Raji (cell line): ENCODE data around the gene AGPAT1.
A peak's percentile ranks its signal among the peaks of the same experiment; 100 is the strongest.

Source experiments
- POLR2A ChIP-seq: IDR thresholded peaks from 2 replicates; pipeline ENCODE4 v1.6.1; 2011; ENCODE audit warnings: low read depth, low read length, control low read depth; ENCODE audit not compliant: insufficient read depth

The AGPAT1 gene, protein sequence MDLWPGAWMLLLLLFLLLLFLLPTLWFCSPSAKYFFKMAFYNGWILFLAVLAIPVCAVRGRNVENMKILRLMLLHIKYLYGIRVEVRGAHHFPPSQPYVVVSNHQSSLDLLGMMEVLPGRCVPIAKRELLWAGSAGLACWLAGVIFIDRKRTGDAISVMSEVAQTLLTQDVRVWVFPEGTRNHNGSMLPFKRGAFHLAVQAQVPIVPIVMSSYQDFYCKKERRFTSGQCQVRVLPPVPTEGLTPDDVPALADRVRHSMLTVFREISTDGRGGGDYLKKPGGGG

DNA sequence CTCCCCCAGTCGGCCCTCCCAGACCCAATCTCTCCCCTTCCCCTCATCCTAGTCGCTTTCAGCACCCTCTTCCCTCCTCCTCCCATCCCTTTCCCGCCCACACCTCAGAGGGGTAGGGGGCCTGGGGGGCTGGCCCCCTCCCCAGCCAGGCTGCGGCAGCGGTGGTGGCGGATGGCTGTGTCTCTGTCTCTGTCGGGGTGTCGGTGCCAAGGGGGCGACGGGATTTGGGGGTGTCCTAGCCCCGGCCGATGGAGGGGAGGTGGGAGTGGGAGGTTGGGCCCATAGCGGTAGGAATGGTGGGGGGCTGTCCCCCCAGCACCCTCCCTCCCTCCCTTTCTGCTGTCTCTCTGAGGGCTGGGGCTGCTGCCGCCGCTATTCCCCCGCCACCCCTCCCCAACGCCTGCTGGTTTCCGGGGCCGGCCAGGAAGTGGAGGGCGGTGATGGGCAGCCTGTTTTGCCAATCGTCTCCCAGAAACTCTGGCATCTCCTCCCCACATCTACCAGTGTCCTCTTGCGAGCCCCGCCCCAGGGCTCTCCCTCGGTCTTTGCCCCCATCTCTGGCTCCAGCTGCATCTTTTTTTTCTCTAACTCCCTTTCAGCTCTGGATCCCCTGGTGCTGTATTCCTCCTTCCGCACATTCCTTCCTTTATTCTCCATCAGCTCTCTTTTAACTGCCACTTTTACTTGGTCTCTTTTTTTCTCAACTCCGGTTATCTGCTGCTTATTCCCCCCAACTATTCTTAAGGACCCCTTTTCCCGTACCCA, at the start of gene AGPAT1:
TSS of gene AGPAT1 (minus strand) at position 374 of the 765 bp plus-strand sequence. CDS start 4,588 bp downstream, outside the sequence.
- peak; percentile 84 for TF ChIP-seq POLR2A

DNA sequence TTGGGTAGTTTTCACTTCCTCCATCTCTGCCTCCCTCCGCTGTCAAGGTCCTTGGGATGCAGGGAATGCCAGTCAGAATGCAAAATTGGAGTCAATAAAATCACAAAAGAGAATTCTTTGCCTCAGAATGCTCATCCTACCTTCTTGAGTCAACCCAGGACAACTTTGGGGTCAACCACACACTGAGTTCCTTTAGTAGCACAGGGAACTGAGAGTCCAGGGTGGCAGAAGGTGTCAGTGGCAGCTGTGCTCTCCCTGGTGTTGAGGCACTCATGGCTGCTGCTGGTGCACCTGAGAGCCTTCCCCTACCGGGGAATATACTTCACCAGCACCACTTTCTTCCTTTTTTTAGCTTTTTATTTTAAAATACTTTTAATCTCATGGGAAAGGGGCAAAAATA, 48.8 kb upstream of the AGPAT1 start:
- TF ChIP-seq POLR2A, result no peak

DNA sequence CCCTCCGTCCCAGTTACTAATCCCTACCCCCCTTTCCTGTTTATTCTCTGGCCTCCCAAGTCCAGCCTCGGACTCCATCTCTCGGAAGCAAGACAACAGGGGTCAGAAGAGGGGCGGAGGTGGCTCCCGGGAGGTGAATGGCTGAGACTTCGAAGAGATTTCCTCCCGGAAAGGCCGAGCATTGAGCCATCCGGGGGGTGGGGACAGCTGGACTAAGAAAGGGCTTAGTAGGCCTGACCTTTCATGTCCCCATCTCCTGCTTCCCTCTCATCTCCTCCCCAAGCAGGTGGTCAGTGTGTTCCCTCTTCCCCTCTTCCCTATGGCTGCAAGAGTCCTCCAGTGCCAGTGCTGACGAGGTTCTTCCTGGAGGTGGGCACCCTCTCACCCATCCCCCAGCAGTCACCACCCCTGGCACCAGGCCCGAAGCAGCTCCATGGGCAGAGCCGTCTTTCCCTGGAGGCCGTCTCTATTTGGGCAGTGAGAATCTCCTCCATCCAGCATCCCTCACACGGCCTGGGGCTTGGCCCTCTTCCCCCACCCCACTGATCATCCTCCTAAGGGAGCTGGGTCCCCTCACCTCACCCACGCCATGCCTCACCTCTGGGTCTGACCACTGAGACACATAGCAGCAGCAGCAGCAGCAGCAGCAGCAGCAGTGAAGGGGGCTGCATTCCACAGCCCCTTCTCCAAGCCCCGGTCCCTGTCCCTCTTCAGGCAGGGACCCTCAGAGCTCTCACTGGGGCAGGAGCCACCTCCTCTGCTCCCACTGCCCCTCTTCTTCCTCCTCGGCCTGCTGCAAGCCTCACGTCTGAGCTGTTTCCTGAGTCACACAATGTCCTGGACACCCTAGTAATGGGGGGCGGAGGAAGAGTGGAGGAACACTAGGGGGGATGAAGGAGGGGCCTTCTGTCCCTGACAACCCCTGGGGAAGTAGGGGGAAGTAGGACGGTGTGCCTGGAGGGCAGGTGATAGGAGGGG, 47.7 kb upstream of the AGPAT1 start, which contains the start of gene NOTCH4:
TSS of gene NOTCH4 (minus strand) at position 810 of the 978 bp plus-strand sequence. CDS start at position 671, 139 bp downstream.
- no peak for TF ChIP-seq POLR2A

DNA sequence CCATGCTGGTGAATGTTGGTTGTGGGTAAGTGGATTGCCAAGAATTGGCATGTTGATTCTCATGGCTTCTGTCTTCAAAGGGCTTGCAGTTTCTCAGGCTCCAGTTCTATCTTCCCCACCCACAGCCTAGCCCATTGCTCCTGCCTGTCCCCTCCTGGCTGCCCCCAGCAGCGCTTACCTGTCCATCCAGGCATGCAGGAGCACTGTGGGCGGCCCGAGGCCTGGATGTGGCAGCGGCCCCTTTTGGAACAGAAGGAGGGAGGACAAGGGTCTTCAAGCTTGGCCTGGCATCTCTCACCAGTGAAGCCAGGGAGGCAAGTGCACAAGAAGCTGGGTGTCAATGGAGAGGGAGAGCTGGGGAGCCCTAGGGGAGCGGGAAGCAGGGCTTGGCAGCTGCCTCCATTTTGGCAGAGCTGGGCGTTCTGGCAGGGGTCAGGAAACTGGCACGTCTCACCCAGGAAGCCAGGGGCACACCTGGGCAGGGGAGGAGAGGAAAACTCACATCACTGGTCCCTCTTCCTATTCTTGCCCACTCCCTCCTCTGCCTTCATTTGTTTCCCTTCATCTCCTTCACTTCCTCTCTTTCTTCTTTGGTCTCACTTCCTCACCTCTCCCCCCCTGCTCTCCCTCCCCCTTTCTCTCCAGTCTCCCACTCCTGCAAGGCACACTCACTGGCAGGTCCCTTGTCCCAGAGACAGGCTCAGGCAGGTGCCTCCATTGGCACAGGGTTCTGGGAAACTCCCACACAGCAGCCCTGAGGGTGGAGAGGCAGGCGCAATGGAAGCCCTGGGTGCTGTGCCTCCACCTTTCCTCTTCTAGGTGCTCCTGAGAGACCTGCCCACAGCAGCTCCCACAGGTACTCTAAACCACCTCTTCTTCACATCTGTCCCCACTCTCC, 46.7 kb upstream of the AGPAT1 start:
- no peak for TF ChIP-seq POLR2A

DNA sequence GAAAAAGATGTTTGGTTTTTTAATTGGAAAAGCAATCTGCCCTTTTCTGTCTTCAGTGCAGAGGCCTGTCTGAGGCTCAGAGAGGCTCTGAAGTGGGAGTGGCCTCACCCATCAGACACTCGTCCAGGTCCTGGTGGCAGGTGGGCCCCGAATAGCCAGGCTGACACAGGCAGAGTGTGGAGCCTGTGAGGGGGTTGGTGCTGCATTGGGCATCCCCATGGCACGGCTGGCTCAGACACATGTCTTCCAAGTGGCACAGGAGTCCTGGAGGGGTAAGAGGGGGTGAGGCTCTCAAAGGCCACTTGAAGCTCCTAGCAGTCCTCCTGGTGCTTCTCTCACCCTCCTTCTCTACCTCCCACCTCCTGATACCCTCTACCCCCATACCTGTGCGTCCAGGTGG, 44.1 kb upstream of the AGPAT1 start:
- TF ChIP-seq POLR2A, result no peak

DNA sequence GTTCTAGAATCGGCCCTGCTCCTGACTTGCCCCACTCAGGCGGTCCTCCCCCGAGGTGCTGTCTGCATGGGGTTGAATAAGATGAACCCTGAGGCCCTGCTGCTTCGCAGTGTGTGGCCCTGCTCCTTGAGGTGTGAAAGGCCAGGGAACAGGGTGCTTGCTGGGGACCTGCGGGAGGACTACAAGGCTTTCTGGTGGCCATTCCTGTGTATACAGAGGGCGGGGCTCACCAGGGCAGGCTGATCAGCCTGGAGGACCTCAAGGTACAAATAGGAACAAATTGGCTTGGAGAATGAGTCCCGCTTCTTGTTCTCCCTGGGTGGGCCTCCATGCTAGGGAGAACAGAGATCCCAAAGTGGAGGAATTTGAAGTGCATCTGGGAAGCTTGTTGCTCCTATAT, 42.3 kb upstream of the AGPAT1 start:
- TF ChIP-seq POLR2A, result no peak

DNA sequence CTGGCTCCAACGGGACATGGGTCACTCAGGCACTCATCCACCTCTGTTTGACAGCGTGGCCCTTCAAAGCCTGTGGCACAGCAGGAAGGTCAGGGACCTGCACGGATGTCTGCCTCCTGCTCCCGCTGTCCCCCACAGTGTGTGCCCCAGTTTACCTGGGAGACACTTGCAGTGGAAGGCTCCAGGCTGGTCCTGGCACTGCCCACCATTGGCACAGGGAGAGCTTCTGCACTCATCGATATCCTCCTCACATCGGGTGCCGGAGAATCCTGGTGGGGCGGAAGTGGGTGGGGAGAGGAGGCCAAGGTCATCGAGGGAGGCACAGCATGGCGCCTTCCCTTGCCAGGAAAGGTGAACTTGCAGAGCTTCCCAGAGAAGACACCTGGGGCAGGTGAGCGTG, 41.1 kb upstream of the AGPAT1 start:
- TF ChIP-seq POLR2A, result no peak

DNA sequence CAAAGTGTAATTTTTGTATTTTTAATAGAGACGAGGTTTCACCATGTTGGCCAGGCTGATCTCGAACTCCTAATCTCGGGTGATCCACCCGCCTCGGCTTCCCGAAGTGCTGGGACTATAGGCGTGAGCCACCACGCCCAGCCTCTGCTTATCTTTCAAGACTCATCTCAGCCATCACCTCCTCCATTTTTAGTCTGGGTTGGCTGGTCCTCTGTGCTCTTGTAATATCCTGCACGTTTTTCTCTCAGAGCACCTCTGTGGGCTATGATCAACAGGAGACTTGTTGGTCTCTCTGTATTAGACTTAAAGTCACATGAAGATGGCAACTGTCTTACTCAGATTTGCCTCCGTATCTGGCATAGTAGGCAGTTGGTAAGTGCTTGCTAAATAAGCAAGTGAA, 40.4 kb upstream of the AGPAT1 start:
- no peak for TF ChIP-seq POLR2A

DNA sequence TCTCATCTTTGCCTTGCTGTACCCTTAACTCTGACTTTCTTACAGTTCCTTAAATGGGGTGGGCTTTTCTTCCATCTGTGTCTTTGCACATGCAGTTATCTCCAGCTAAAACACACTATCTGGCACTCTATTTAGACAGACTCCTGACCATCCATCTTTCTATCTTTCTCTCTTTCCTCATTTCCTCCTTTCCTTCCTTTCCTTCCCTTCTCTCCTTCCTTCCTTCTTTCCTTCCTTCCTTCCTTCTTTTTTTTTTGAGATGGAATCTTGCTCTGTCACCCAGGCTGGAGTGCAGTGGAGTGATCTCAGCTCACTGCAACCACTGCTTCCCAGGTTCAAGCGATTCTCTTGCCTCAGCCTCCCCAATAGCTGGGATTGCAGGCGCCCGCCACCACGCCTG, 39.7 kb upstream of the AGPAT1 start:
- no peak for TF ChIP-seq POLR2A

DNA sequence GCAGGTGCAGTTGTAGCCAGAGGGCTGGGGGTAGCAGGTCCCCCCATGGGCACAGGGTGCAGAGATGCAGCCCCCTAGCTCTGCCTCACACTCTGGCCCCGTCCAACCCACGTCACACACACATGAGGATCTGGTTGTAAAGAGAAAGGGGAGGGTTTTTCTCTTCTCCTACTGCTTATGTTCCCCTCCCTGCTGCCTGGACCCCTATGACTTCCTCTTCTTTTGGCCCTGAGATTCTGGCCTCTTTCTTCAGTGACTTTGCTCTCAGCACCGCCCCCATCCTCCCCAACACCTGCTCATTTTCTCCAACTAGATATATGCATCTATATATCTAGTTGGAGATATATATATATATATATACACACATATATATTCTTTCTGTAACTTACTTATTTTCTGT, 38.2 kb upstream of the AGPAT1 start:
- no peak for TF ChIP-seq POLR2A

DNA sequence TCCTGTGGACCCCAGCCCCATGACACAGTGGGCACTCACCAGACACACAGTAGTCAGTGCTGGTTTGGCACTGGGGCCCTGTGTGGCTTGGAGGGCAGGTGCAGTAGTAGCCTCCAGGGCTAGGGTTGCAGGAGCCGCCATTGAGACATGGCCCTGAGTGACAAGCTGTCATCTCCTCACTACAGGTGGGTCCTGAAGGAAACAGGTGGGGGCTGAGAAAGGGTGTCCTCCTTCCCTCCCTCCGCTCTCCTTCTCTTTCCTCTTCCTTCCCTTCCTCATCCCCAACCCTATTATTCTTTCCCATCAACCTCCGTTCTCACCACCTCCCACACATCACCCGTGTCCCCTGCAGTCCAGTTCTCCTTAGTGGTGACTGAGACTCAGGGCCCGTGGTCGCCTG, 37.8 kb upstream of the AGPAT1 start:
- TF ChIP-seq POLR2A, result no peak

DNA sequence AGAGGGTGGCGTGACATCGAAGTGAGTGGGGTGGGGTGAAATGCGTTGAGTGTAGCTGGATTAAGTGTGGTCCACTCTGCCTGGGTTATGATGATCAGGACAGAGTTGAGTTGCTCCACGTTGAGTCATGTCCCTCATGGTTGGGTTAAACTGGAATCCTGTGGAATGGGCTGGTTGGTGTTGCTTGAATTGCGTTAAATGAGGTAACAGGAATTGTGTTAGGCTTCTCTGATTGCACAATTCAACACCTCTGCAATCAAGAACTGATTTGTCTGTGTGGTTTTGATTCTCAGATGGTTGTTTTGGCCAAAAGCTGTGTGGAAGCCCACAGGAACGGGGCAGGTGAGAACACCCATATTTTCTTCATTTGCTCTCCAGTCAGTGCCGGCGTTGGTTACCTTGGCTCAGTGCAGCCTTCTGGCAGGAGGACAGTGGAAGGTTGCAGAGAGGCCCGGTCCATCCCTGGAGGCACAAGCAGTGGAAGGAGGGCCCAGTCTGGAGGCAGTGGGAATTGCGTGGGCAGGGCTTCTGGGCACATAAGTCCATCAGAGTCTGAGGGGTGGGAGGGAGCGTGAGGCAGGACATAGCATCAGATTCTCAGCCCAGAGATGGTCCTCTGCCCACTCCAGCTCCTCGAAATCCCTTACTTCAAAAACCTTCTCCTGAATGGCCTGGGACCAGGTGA, 36.3 kb upstream of the AGPAT1 start:
- TF ChIP-seq POLR2A, result no peak

DNA sequence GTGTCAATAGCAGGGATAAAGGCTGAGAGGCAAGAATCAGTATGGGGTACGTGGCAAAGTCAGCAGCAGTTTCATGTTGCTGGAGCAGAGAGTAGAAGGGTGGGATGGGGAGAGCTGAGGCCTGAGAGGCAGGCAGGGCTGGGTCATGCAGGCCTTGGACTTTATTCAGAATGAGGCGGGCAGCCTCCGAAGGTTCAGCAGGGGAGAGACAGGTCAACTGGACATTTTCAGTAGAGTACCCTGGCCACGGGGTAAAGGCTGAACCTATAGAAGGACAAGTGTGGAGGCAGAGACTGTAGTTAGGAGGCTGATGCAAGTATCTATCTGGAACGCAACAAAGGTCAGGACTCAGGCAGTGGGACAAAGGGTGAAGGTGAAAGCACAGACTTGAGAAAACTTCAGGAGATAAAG, 34.3 kb upstream of the AGPAT1 start:
- TF ChIP-seq POLR2A, result no peak

DNA sequence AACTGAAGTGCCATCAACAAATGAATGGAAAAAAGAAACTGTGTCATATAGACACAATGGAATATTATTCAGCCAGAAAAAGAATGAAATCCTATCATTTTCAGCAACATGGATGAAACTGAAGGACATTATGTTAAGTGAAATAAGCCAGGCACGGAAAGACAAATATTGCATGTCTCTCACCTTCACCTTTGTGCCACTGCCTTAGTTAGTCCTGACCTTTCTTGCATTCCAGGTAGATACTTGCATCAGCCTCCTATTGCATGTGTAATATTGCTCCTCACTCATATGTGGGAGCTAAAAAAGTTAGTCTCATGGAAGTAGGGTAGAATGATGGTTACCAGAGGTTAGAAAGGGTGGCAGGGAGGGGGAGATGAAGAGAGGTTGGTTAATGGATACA, 33.1 kb upstream of the AGPAT1 start:
- TF ChIP-seq POLR2A, result no peak
